ENCODE data around the gene TNFRSF18. TPM values are rescaled to one million over a fixed set of nuclear protein-coding genes. Genes with fewer than 3 reads are reported as not detected.

Gene TNFRSF18
- total RNA-seq, 2 donors from 2014 or later: 3.1 to 3.5 TPM

- peak; percentile 74 for TF ChIP-seq POLR2AphosphoS5 (IDR thresholded peaks at IDR 0.05)
- peak; percentile 67 for TF ChIP-seq POLR2A (IDR thresholded peaks at IDR 0.05)
- TF ChIP-seq CTCF (IDR thresholded peaks at IDR 0.05): peak in 1 of 4 experiments; percentile 7
- under 1% methylated on average over 47 of the region's 99 CpGs for WGBS
- Histone ChIP-seq H3K9me3 (no peaks in the 10 kb centered on the region), H3K27me3 (replicated peaks; ENCODE audit: insufficient read depth) (no peaks in the 10 kb centered on the region), H3K36me3 (peaks cover 5 to 10% of the 10 kb centered on the region in 2 donors), H3K4me1 (replicated peaks) (peaks cover 15% of the 10 kb centered on the region), H3K4me3 (peak within 1 kb of the TSS; percentile 78 to 95), H3K27ac (peak within 1 kb of the TSS; percentile 79 to 92)
- intact Hi-C loops (cut with DNase I): no loop called here
- peak; percentile 96 for DNase-seq (ENCODE audit: low spot score)
These were observed 25.2 kb upstream of the TNFRSF18 start, which contains the start of gene SDF4 for GRCh38 chr1:1231400-1232207. TSS of gene SDF4 (minus strand) at chr1:1232001. CDS start at chr1:1228772, 3,229 bp downstream.

GRCh38 chr1:1230656-1231399 is 24.4 kb upstream of the TNFRSF18 start:
- Histone ChIP-seq H3K9me3 (no peaks in the 10 kb centered on the region), H3K4me3 (peak overlapping the region; percentile 78 to 95), H3K27me3 (replicated peaks; ENCODE audit: insufficient read depth) (no peaks in the 10 kb centered on the region), H3K27ac (peak overlapping the region; percentile 79 to 92), H3K36me3 (peaks cover 5 to 10% of the 10 kb centered on the region in 2 donors), H3K4me1 (replicated peaks) (peaks cover 15% of the 10 kb centered on the region)
- TF ChIP-seq POLR2AphosphoS5 (IDR thresholded peaks at IDR 0.05) (peak; percentile 43), POLR2A (IDR thresholded peaks at IDR 0.05) (no peak), CTCF (IDR thresholded peaks at IDR 0.05) (peak in 2 of 4 experiments; percentile 41 to 42)
- 11% methylated on average over 24 of the region's 24 CpGs for WGBS
- intact Hi-C loops (cut with DNase I): no loop called here
- DNase-seq (ENCODE audit: low spot score): no peak

- Histone ChIP-seq H3K4me3 (no peak overlapping the region), H3K27me3 (replicated peaks; ENCODE audit: insufficient read depth) (no peaks in the 10 kb centered on the region), H3K4me1 (replicated peaks) (peaks cover 15% of the 10 kb centered on the region), H3K27ac (no peak overlapping the region), H3K36me3 (peaks cover 5 to 10% of the 10 kb centered on the region in 2 donors), H3K9me3 (no peaks in the 10 kb centered on the region)
- DNase-seq (ENCODE audit: low spot score): no peak
- intact Hi-C loops (cut with DNase I): no loop called here
- TF ChIP-seq POLR2A (IDR thresholded peaks at IDR 0.05) (no peak), CTCF (IDR thresholded peaks at IDR 0.05) (no peak), POLR2AphosphoS5 (IDR thresholded peaks at IDR 0.05) (no peak)
- 93% methylated on average over 19 of the region's 19 CpGs for WGBS
These were observed 23.4 kb upstream of the TNFRSF18 start for GRCh38 chr1:1229770-1230169.

GRCh38 chr1:1228596-1229321 is 22.4 kb upstream of the TNFRSF18 start:
- Histone ChIP-seq H3K4me3 (no peak overlapping the region), H3K36me3 (peaks cover 5 to 10% of the 10 kb centered on the region in 2 donors), H3K4me1 (replicated peaks) (peaks cover 15% of the 10 kb centered on the region), H3K27ac (no peak overlapping the region), H3K27me3 (replicated peaks; ENCODE audit: insufficient read depth) (no peaks in the 10 kb centered on the region), H3K9me3 (no peaks in the 10 kb centered on the region)
- WGBS: 89% methylated on average over 27 of the region's 28 CpGs
- no peak for DNase-seq (ENCODE audit: low spot score)
- TF ChIP-seq CTCF (IDR thresholded peaks at IDR 0.05): no peak
- no peak for TF ChIP-seq POLR2AphosphoS5 (IDR thresholded peaks at IDR 0.05)
- TF ChIP-seq POLR2A (IDR thresholded peaks at IDR 0.05): no peak
- intact Hi-C loops (cut with DNase I): no loop called here

Data from prostate gland (tissue), 2 donors.